ACHN (cell line): ENCODE data around the gene MMD.
"Not testable (repeated sequence)": the region's sequence is repeated elsewhere in the genome, so short reads cannot be mapped to it uniquely, and the experiment has no call there.

Experiments used
- DNase-seq: peaks from one replicate; pipeline ENCODE4 v3.0.0-alpha.2; 2015
- in situ Hi-C: cut with HindIII; loops from 2 replicates; pipeline ENCODE4 v1.10.0; 2017; ENCODE audit warnings: low sequenced_read_pairs, low pct_ligation_motif_present, low pct_unique_long_range_greater_than_20kb

Gene MMD

DNA sequence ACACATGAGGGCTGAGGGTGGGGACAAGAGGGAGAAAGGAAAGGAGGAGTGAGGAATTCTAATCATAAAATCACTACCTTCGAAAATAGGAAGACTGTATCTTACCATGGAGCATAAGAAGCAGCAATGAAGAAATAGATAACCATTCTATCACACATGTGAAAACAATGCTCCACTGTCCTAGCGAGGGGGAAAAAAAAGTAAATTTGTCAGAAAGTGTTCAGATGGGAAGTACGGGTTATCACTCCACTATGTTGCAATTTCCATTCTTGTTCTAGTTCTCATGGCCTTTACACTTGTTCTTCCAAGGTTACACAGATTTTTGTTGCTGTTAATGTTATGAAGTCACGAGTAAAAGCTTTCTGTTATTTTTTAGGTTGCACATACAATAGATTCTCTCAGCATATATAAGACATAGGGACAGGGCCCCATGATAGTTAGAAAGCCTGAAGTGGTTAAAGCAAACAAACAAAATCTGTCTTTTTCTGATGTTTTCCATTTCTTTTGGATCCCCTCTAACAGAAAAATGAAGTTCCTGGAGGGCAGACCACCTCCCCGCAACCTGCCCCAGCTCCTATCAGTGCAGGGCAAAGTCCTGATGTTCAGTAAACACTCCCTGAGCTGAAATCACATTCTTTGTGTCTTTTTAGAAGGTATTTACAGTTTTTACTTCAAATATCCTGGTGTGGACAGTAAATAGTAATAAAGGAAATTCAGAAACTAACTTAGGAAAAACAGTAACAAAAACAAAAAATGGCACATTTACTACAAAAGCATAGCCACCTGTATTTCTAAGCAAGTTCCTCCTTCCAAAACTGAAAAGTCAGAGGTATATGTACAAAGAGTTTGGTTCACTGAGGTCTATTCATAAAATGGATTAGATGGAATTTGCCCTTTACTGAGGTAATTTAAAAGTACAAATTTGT lies 13.7 kb downstream of the MMD start:
- no peak for DNase-seq
- in situ Hi-C loops, result no loop called here

DNA sequence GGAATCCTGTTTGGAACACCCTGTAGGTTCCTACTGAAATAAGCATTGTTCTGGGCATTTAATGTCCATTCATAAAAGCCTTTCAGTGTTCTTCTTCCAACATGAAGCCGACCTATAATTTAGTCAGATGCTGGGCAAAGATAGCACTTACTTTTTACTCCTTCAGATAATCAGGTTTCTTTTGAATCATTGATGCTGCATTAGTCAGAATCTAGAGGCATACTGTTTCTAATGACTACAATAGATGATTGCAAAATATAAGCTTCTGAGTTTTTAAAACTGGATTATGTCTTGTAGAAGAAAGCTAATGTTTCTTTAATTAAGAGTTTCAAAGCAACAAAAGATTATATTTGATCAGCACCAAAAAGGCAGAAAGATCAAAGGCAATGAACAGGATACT lies 16.0 kb downstream of the MMD start:
- no peak for DNase-seq
- in situ Hi-C loops, result no loop called here

DNA sequence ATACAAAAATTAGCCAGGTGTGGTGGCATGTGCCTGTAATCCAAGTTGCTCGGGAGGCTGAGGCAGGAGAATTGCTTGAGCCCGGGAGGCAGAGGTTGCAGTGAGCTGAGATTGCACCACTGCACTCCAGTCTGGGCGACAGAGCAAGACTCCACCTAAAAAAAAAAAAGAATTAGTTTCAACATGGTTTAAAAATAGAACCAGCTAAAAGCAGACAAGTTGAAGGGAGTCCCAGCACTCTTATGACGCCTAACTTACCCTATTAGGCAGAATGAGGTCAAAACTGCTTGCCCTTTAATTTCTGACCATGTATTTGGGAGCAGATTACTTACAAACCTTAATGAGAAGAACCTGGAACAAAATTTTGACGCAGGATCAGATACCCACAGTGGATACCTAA lies 17.4 kb downstream of the MMD start:
- in situ Hi-C loops, DNase-seq: not testable (repeated sequence)

DNA sequence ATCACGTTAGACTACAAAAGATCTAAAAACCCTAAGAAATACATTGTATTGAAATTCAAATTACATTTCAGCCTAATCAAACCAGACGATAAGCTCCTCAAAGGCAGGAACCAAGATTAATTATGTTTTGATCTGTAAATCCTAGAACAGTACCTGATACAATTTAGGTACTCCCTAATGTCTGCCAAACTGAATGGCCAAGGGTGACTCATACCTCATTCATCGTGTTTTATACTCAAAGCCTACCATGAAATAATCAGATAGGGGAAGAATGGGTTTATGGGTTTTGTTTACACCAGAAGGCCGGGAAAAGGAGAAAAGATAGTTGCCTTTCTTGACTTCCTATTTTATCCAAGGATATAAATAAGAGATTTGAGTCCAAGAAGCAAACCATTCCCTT lies 19.3 kb downstream of the MMD start:
- in situ Hi-C loops, result no loop called here

DNA sequence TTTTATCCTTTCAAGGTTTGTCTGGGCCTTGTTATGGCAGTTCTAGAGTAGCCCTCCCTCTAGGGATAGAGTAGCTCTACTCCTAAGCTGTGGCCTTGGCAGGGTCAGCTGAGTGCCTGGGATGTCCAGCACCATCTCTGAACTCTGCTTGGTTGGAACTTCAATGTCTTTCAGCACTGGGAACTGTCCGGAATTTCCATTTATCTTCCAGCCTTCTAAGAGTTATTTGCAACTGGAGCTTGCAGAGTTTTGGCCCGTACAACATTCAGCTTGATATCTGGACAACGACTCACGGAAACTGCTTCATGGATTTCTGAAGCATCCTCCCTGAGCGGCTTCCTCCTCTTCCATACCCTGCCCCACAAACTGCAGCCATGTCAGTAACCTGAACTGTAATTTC lies 22.9 kb downstream of the MMD start:
- peak; percentile 35 for DNase-seq
- in situ Hi-C loops, result no loop called here

More for the DNA sequence above, 19.3 kb downstream of the MMD start:
- peak; percentile 43 for DNase-seq

DNA sequence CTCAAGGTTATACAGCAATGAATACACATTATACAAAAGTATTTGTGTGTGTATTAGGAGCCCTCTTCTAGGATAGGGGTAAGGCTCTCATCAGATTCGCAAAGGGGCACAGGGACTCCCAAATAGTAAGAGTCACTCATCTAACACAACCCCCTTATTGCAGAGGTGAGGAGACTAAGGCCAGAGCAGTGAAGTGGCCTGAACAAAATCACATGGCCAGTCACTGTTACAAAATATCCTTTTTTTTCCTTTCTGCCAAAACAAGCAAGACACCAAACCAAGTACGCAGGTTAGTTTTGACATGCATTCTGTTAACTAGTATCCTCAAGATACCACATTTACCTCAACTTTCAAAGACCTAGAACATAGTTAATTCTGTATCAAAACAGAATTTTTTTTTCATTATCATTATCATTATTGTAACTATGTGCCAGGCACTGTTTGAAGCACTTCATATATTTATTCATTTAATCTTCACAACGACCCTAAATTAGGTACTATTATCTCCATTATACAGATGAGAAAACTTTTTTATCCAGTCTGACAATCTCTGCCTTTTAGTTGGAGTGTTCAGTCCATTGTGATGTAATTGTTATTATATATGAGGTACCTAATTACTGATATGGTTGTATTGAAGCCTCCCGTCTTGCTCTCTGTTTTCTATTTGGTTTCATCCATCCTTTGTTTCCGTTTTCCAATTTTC lies 25.7 kb downstream of the MMD start:
- DNase-seq, result no peak
- in situ Hi-C loops, result no loop called here

DNA sequence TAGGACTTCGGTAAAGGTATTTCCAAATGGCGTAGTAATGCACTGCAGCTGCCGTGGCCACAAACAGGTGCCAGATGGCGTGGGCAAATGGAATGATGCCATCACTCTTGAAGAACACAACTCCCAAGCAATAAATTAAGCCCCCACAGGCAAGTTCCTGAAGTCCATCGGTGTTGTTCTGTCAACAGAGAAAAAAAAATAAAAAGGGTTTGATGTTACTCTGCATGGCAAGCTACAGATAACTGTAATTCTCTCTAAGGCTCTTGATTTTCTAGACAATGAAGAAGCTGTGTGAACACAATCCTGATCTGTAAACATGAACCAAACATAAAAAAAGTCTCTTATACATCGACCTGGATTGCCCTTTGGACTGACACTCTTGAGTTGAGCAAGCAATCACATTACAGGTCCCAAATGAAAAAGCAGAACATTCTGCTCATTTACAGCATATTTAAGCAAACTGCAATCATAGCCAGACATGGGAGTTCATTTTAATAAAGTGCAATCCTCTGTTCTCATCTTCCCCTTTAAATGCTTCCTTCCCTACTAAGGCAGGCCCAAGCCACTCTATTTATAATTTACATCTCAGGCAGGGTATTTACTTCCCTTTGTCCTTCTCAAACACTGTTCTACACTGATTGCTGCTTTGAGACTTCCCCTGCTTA lies 27.1 kb downstream of the MMD start:
- in situ Hi-C loops, result no loop called here
- DNase-seq, result no peak

DNA sequence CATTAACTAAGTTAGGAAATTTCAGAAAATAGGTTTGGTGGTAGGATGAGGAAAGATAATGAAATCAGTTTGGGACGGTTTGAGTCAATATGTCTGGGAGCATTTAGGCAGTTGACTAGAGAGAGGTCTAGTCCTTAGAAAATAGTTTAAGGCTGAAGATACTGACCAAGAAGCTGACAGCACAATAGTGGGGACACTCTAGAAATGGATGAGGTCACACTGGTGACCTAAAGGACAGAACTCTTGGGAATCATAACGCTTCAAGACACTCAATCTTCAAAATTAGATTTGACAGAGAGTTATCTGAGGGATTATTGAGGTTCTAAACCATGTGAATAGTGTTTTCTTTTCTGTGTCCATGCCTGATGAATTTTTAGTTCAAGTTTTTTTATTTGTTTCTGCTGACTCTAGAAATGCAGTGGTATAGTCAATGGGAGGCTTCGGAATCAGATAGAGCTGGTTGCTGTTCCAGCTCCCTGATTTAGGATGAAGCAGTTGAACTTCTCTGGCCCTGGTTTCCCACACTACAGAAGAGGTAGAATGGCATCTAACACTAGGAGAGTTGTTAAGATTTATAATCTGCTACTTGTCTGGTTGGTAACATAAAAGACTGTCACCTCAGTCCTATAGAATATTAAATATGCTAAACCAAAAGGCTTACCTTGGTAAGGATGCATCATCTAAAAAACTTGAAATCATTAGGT lies 29.7 kb downstream of the MMD start:
- in situ Hi-C loops, result no loop called here
- DNase-seq, result no peak

DNA sequence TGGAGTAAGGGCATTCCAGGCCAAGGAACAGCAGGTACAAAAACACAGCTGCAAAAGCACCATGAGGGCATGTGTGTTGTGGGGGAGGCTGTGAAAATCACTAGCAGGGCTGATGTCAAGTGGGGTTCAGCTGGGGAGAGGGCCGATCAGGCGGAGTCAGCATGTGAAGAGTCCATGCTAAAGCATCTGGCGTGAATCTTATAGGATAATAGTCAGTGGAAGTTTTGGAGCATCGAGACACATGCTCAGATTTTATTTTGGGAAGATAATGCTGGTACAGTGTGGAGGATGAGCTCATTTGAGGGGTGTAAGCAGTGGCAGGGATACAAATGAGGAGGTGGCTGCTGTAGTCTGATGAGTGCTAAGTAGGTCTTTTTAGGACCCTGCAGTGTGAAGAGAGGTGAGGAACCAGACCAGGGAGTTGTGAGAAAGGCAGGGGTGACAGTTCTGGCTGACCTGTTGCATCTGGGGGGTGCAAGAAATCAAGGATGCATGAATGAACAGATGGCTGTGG lies 30.3 kb downstream of the MMD start:
- in situ Hi-C loops, result no loop called here
- DNase-seq, result no peak

DNA sequence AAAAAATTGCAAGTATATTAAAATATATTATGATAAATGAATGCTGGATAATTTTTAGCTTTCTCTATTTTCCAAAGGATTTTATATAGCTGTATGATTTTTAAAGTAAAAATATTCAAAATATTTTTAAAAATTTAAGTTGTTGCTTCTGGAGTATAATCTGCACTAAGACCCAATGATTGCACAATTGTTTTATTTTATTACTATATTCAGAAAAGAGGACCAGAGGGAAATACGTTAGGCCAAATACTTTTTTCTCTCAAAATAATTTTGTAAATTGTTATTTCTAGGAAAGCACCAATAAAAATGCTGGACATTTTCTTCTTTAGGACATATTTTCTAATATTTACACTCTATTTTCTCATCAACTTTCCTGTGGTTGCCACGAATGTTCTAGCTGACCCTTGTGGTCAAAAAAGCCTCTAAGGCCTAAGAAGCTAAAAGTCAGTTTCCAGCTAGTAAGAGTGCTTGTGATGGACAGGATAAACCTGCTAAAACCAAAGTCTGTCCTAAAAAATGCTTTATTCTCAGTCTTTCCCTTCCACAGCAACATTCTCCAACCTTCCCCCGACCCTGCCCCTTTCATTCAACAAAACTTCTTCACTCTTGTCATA lies 31.2 kb downstream of the MMD start:
- no peak for DNase-seq
- in situ Hi-C loops, result no loop called here

DNA sequence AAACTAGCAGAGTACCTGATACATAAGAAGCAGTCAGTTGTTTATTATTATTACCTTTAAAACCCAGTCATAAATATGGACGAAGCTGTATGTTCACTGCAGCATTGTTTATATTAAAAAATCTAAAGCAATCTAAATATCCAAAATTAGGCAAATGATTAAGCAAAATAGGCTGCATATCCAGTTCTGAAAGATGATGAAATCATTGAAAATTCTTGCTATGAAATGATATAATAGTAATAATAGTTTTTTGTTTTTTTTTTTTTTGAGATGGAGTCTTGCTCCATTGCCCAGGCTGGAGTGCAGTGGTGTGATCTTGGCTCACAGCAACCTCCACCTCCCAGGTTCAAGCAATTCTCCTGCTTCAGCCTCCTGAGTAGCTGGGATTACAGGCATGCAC lies 31.9 kb downstream of the MMD start:
- DNase-seq, result not testable (repeated sequence)

DNA sequence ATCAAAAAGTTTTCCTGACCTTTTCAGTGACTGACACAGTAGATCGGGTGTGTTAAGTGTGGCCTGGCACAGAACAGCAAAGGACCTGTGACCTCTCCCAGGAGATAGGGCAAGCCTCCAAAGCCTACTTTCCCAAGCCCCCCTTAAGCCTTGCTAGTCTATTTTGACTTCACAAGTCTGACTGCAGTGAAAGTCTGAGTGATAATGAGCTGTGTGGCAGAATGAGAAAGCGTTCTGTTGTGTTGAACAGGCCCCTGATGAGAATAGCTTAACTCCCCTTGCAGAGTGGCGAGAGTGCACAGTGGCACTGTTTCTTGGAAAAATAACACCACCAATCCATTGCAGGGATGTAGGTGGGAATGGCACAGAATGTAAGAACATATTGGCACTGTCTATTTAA lies 32.8 kb downstream of the MMD start:
- no peak for DNase-seq
- in situ Hi-C loops, result no loop called here

More for the DNA sequence above, 31.9 kb downstream of the MMD start:
- in situ Hi-C loops, result not testable (repeated sequence)

DNA sequence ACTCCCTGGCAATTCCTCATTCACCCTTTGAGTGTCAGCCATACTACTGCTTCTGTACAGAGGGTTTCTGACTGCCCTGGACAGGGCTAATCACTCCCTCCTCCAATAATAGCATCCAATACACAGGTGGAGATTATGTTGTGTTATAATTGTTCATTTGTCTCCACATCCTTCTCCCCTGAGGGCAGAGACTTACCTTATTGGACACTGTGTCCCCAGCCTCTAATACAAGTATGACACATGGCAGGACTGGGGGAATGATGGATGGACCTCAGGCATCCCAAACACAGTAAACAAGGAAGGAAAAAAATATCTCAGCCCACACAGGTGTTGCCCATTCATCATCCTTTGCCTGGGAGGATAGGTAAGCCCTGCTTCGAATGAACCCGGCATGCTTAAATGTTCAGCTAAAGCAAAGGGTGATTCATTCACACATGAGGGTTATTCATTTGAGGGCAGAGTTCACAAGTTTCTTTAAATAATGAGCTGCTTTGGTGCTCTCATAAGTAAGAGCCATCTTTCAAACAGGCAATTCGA lies 34.8 kb downstream of the MMD start:
- no peak for DNase-seq
- in situ Hi-C loops, result no loop called here

DNA sequence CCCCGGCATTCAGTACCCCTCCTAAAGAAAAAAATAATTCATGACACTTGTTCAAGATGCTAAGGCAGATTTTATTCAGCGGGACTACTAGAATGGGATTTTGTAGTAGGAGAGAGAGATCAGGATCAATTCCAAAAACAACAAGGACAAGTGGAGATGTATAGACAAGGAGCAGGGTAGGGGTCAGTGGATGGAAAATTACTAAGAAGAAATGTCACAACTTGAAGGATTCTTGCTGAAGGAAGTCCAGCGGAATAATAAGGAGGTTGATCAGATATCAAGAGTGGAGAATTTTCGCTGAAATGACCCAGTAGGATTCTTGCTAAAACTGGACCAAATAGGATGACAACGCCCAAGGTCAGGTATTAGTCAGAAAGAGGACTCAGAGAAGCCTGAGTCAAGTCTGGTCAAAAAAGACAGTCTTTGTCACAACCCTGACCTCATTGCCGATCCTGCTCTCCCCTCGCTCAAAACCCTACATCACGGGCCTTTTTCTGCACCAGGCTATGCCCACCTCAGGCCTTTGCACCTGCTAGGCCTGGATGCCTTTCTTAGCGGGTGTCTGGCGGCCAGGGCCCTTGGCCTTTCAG lies 36.9 kb downstream of the MMD start:
- in situ Hi-C loops, result no loop called here
- no peak for DNase-seq

DNA sequence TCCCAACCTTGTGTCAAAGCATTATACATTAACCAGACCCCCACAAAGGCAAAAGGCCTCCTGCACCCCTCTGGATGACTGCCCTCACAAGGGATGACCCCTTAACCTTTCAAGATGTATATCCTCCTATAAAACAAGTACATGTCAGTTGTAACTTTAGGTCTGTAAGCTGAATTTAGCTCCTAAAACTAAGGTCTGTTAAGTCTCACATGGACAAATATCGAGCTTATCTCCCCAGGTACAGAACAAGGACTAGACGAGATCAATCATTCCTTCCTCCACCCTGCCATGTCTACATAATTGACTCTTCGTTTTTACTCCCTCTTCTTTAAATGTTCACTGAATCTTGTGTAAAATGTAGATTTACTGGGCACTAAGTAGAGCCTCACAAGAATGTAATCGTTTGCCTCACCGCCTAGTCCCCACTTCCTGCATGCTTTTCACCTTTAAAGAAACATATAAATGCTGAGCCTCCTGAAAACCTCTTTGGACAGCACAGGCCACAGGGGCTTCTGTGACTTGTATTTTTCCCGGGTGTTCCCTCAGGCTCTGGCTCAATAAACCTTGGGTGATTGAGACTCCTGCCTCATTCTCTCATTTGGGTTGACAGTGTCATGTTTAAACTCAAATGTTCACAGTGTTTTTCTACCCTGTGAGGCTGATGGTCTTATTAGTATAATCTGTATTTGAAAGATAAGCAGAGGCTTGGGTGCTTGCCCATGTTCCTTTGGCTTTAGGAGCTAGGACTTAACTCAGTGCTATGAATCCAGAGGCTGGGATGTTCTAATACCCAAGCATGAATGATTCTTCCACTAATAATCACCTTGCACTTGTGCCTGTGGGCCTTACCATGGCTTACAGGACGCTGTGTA lies 37.6 kb downstream of the MMD start:
- in situ Hi-C loops, result no loop called here
- DNase-seq, result no peak

DNA sequence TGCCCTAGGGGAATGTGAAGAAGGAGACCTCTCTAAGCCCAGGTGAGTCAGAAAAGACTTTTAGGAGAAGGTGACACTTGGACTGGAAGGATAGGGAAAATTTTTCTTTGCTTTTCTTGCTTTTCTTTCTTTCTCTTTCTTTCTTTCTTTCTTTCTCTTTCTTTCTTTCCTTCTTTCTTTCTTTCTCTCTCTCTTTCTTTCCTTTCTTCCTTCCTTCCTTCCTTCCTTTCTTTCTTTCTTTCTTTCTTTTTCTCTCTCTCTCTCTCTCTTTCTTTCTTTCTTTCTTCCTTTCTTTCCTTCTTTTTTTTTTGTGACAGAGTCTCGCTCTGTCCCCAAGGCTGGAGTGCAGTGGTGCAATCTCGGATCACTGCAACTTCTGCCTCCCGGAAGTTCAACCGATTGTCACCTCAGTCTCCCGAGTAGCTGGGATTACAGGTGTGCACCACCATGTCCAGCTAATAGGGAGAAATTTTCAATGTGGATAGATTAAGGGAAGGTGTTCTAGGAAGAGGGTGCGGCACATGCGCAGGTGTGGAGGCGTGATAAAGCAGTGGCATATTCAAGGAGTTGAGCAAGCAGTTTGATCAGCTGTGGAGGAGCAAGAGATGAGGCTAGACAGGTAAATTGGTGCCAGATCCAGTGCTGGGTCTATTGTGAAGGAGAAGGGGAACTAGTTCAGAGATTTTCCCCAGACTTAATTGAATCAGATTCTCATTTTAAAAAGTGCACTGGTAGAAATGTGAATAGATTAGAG lies 40.4 kb downstream of the MMD start:
- no peak for DNase-seq
- in situ Hi-C loops, result no loop called here
